ENCODE results near the gene H2AZ1.
A peak's percentile ranks its signal among the peaks of the same experiment; 100 is the strongest.
"Not testable (repeated sequence)": the region's sequence is repeated elsewhere in the genome, so short reads cannot be mapped to it uniquely, and the experiment has no call there.

H2AZ1 gene

DNA sequence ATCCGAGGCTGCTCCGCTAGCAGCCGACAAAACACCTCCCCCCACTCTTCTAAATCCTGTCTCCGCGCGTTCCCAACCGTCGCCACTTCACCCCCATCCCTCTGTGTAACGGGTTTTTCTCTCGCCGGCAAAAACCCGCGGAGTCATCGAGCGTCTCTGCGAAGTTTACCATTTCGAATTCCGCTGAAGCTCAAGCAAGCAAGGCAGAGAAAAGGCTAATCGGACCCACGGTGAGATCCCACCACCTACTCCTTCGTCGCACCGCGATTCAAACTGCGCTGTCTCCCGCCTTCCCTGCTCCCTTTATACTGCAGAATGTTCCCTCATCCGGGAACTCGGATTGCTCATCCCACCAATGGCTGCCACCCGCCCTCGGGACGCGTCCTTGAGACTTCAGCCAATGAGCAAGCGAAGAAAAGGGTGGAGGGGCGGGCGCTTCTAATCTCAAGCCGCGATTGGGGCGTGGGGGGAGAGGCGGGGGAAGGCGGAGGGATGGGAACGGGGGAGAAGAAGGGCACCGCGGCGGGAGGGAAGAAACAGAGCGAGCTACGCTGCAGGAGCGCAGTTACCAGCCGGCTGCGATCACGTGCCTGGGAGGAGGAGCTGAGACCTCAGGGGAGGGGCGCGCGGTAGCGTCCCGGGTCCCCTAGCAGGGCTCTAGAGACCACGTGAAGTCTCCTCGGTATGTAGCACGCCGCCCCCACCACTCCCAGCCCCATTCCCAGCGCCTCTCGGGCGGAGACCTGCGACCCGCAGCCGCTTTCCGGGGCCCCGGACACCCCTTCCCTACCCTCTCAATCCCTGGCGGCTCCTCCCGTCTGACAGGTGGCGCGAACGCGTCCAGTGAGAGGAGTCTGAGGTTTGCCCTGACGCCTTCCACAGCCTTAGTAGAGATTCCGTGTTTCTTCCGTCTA, at the start of gene H2AZ1:
TSS of gene H2AZ1 (minus strand) at position 277 of the 914 bp plus-strand sequence. CDS start at position 172, 105 bp downstream.
- peak; percentile 97 for DNase-seq (ENCODE audit: low read depth)

DNA sequence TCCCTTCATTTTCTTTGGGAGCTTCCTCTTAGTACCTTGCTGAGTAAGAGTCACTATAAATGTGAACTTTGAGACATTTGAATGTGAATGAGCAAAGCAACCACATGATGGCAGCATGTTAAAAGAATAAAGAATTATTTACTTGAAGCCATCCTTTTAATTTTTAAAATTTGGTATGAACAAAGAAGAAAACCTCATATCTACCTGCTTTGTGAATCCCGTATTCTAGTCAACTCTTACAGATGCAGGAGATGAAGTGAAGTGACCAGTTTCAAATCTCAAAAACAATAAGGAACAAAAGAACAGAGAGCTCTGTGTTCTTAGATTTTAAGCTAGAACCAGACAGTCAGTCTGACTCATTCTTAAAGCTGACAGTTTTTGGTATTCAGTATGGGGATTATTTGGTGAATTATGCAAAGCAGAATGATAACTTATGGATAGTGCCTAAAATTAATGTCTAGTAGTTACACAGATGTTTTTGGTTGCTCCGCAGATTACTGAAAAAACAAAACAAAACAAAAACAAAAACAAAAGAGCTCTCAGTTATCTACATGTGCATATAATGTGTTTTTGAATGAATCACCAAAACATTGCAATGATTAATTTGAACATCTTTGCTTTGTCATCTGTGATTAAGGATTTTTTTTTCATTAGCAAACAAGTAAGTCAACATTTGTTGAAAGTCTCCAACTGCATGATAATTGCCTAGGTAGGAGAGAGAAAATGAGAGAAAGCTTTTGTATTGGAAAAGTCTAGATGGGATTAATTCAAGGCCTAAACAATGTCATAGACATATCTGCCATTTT, 48.2 kb upstream of the H2AZ1 start:
- no peak for DNase-seq (ENCODE audit: low read depth)

DNA sequence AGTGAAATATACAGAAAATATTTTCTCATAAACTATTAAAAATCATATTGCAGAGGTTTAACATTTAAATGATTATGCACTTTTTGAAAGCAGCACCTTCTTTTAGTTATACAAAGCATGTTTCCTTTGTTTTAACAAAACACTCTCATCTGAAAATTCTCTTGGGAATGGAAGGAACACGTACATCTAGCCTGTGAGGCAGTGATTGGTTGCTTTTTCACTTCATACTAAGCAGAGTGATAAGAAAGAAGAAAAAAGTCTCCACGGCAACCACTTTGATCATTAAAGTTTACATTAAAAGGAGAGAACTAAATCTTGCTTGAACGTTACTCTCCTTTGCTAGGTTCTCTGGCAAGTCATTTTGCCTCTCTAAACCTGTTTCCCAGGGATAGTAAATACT, 41.7 kb upstream of the H2AZ1 start:
- no peak for DNase-seq (ENCODE audit: low read depth)

DNA sequence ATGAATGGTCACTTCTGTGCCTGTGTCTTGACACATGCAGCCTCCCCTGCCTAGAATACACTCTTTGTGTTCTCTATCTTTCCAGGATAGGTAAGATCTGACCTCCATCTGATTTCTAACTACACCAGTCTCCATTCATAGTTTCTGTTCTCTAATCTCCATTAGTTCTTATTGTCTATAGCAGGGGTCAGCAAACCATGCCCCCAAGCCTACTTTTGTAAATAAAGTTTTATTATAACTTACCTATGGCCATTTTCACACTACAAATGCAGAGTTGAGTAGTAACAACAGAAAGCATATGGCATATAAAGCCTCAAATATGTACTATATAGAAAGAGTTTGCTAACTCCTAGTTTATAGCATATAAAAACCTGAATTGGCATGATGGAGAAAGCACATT, 37.6 kb upstream of the H2AZ1 start:
- no peak for DNase-seq (ENCODE audit: low read depth)

DNA sequence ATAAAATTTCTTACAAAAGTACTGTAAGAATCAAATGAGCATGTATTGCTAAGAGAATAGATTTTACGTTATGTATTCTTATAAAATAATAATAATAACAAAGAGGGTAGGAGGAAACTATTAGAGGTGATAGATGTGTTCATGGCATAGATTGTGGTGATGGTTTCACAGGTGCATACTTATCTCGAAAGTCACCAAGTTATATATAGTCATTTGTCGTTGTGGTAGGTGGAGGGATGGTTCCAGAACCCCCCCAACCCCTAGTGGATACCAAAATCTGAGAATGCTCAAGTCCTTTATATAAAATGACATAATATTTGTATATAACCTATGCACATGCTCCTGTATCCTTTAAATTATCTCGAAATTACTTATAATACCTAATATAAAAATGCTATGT, 36.7 kb upstream of the H2AZ1 start:
- no peak for DNase-seq (ENCODE audit: low read depth)

DNA sequence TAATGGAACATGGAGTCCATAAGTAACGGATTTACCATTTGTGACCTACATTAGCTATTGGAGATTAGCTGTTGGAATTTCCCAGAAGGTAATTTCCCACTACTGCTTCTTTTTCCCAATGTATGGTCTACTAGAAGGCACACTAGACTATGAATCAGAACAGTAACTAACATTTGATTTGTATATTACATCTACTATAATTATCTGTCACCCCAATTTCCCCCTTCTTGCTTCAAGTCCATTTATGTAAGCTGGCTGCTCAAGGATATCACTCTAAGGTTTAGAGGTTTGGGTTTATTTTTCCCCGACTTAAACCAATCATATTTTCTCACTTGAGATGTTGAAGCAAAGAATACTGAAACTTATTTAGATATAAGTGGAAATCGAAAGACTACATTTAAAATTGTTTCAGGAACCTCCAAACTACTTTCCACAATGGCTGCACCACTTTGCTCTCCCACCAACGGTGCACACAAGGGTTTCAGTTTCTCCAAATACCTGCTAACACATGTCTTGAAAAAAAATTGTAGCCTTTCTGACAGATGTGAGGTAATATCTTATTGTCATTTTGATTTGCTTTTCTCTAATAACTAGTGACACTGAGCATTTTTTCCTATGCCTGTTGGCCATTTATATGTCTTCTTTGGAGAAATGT, 33.3 kb upstream of the H2AZ1 start:
- DNase-seq (ENCODE audit: low read depth): no peak

DNA sequence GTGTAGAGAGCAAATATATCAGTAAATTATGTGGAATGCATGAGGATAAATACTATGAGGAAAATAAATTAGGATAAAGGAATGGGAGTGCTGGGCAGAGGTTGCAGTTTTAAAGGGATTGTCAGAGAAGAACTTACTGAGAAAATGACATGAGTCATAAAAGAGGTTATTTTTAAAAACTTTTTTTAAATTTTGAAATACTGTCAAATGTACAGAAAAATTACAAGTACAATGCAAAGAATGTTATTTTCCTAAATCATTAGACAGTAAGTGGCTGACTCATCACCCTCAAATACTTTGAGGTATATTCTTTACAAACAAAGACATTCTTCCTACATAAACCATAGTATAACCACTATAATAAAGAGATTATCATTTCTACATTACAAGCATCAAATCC, 29.8 kb upstream of the H2AZ1 start:
- DNase-seq (ENCODE audit: low read depth): no peak

DNA sequence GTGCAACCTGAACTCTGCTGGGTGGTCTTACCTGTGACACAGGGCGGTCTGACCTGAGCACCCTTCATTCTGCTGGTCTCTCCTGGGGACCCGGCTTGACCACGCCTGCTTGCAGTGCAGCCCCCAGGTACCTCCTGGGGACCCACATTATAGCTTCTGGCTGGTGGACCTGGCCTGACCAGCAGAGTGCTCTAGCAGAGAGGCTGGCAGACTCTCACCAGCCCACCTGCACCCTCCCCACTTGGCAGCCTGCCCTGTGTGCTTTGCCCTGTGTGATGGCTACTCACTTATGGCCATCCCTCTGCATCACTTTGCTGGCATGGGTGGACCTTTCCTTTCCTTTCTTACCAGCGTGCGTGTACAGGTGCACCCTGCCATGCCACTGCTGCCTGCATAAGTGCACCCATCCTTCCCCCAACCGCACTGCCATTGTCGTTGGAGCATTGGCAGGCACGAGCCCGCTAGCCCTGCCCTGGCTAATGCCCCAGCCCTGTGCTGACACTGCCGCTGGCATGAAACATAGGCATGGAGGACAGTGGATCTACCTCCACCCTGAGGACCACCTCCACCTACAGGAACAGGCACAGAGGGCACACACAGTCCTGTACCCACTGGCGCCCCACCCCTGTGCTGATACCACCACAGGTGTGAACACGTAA, 21.5 kb upstream of the H2AZ1 start:
- DNase-seq (ENCODE audit: low read depth): no peak

DNA sequence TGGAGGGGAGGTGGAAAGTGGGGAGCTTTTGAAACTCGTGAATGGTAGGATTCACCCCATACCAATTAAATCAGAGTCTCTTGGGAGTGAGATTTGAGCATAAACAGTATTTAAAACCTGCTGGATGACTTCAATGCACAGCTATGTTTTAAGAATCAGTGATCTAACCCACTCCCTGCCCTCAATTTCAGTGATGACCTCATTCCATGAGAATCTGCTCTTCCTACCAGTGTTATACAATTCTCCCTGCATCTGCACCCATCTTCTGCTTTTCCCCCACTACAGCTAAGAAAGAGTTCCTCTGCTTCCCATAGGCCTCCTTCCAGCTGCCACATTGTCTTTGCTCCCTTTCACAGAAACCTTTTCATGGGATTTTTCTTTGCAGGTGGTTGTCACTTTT, 18.3 kb upstream of the H2AZ1 start:
- DNase-seq (ENCODE audit: low read depth): no peak

DNA sequence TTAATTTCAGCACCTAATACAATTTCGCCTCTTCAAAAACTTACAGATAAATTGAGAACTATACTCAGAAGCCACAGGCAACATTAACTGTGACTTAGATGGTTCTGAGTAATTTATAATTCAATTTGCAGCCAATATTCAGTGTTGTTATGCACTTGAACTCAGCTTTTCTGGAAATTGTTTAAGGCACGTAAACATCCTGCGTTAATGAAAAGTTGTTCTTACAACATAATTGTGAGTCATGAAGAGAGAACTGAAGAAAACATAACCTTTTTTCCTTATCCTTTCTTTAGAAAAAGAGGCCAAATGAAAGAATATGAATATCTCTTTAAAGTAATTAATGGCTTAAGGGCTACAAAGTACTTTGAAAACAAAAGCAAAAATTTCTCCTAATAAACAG, 16.6 kb upstream of the H2AZ1 start:
- DNase-seq (ENCODE audit: low read depth): no peak

DNA sequence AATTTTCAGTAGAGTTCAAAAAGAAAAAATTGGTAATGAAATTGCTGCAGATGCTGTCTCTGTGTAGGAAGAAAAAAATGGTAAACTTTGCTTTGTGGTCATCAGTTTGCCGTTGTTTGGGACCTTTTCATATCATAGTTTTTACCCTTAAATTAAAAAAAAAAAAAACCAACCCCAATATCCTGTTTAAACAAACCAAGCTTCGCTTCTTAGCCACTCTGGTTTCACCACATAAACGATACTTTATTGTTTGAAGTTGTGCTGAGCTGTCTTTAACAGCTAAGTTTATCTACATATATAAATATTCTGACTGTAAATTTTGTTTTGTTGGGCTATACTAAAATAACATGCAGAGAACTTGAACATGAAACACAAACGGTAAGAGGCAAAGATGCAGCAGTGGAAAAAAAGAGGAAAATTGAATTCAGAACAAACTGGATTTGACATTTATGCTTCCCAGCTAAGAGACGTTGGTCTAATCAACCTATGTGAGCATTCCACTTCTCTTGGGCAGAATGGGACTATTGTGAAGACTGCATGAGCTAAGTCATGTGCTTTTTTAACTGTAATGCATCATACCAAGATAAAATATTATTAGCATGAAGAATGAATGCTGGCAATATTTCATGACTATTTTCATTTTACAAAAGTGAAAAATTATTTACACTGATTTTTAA, 15.7 kb upstream of the H2AZ1 start:
- DNase-seq (ENCODE audit: low read depth): no peak

DNA sequence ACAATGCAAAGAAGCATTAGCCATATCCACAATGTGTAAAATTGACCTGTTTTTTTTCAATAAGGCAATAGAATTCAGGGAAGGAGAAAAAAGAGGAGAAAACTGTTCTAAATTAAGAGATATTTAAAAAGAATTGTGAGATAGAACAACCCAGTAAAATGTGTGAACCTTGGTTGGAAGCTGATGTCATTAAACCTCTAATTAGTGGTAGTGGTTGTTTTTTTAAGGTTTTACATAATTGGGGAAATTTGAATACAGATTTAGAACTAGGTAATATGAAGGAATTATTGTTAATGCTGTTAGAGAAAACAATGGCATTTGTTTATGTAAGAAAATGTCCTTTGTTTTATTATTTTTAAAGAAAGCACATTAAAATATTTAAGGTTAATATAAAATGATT, 15.1 kb upstream of the H2AZ1 start:
- DNase-seq (ENCODE audit: low read depth): no peak

DNA sequence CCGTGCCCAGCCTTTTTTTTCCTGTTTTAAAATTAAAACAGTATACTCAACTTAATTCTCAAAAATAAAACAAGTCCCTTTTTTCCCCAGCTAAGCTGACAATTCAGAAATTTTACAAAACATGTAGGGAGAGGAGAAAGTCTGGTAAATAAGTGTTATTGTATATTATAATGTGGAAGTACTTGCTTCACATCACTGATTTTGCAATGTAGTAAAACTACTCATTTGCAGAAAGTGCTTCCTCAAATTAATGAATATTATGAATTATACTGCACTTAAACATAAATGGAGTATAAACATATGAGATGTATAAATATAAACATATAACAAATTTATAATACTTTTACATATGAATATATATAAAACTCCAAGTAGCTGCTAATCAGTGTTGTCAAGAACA, 11.6 kb upstream of the H2AZ1 start:
- DNase-seq (ENCODE audit: low read depth): no peak

DNA sequence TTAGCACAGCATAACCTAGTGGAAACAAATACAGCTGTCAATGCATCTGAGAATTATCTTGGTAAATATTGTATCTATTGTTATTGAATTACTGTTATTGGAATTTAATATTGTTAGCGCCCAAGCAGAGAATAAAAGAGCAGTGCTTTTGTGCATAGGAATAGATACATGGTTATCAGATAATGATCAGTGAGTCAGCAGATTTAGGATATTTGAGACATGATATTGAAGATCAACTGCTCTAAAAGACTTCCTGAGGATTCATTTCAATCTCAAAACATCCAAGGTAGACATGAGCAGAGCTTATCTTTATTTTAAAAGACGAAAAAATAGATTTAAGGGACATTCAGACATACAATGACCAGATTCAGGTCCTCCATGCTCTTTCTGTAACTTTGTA, 10.6 kb upstream of the H2AZ1 start:
- DNase-seq (ENCODE audit: low read depth): no peak

DNA sequence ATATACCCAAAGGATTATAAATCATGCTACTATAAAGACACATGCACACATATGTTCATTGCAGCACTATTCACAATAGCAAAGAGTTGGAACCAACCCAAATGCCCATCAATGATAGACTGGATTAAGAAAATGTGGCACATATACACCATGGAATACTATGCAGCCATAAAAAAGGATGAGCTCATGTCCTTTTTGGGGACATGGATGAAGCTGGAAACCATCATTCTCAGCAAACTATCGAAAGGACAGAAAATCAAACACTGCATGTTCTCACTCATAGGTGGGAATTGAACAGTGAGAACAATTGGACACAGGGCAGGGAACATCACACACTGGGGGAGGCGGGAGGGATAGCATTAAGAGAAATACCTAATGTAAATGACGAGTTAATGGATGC, 8.1 kb upstream of the H2AZ1 start:
- not testable (repeated sequence) for DNase-seq (ENCODE audit: low read depth)

DNA sequence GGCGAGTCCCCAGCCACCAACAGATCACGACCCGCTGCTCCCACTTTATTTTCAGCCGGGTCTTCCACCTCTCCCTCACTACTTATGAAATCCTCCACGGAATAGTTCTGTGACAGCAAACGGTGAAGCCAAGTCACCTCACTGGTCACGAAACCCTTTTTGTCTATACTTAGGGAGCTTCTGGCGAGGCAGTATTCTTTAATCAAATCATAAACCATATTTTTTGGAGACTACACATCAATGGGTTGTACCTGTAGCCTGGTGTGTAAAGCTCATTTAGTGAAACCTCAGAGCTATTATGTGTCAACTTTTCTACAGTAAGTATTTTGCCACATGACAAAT, 809 bp upstream of the H2AZ1 start:
- no peak for DNase-seq (ENCODE audit: low read depth)

DNA sequence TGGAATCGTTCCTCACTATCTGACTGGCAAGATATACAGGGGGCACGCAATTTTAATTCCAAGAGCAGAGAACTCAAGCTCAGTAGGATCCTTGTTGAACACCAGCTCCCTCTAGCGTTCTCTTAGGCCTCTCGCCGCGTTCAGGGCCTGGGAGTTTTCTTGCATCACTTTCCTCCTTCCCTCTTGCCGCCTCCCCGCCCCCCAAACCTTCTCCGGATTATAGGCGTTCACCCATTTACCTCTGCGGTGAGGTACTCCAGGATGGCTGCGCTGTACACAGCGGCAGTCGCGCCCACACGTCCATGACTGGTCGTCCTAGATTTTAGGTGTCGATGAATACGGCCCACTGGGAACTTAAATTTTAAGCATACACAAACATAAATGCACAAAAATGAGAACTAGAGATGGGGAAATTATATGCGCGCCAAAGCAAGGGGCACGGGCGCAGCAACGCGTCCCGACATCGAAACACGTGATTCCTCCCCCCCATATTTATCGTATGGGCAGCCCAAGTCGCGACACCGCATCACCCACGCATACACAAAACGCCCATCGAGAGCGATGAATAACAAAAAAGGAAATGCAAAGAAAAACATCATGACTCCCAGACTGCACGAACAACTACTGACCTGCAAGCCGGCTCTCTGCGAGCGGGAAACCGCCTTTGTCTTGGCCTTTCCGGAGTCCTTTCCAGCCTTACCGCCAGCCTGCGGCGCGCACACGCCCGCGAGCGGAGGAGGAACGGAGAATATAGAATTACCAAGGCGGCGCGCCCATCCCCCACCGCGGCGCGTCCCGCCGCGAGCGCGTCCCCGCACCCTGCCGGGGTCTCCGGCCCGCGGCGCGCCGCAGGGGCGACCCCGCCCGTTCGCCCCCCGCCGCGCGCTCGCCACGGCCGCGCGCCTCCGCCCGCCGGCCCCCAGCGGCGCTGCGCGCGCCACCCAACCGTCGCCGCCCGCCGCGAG, 759 bp downstream of the H2AZ1 start:
- peak; percentile 82 for DNase-seq (ENCODE audit: low read depth)

DNA sequence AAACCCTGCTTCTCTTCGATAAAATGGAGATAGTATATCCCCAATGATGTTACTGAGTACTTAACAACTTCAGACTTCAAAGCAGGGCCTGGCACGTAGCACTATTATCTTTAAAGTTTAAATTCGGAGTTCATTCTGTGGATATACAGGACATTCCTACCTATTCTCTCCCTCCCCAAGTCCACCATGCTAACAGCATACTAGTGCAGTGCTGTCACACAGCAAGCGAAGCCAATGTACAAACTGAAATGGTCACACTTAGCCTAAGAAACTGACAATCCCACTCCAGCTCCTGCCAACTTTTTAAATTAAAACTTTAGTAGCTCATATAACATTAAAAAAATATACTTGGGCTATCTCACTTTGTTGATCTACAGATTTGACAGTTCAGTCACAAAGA, 2.5 kb downstream of the H2AZ1 start:
- no peak for DNase-seq (ENCODE audit: low read depth)

DNA sequence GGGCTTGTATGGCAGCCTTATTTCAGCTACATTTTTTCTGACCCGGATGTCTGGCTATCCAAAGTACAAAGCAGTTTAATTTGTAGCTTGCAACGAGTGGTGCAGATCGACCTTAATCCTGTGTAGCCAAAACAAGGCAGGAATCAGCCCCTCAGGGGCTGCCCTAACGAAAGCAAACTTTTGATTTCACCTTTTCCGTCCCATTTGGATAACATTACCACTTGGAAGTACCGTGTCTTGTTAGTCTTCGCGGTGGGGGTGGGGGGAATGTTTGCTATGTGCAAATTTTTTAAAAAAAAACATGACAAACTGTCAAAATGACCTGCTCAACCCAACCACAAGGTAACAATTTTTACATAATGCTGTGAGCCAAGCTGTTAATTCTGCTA, 2.9 kb downstream of the H2AZ1 start:
- DNase-seq (ENCODE audit: low read depth): no peak

DNA sequence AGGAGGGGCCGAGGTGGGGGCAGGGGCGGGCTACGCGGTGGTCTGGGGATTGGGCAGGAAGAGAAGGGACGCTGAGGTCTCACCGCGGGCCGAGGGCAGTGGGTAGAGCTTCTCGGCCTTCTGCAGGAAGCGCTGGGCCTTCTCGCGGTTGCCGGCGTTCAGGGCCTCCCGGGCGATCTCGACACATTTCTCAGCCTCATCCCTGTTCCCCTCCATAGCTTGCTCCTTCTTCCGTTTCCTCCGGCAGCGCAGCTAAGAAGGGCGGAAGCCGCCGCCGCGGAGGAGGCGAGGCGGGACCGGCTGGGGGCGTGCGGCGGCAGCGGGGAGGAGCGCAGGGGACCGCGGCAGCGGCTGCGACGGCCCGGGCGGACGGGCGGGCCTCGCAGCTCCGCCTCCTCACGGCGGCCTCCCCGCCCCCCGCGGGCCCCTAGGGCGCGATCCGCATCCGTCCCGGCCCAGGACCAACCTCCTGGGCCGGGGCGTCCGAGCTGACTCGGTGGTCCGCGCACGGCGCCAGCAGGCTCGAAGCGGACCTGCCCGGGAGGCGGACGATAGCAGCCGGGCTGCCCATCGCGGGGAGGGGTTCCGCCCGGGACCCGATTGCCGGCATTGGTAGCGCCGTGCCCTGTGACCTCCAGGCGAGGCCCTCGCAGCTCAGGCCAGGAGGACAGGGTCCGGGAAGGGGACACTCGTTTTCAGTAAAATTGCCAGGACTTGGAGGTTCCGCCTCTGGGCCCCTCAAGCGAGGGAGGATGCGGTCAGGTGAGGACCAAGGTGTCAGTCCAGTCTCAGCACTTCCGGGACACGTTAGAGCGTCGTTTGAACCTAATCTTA, 3.5 kb downstream of the H2AZ1 start, which contains the start of gene DNAJB14:
TSS of gene DNAJB14 (minus strand) at position 263 of the 834 bp plus-strand sequence. CDS start at position 216, 47 bp downstream.
- peak; percentile 72 for DNase-seq (ENCODE audit: low read depth)
